Lower leg skin (tissue), 4 donors: ENCODE measurements around the gene SPAG17. TPM values are rescaled to one million over a fixed set of nuclear protein-coding genes. Genes with fewer than 3 reads are reported as not detected.

Experiments
- DNase-seq, 2 donors: peaks; one replicate each; pipeline ENCODE4 v3.0.0-alpha.2; 2019; ENCODE audit warnings: low spot score in 2 of 2
- H3K4me3 ChIP-seq: fragments of 200-600 bp; sonication (generic); 2 replicates; pipeline ENCODE4 v1.5.1; 2017; ENCODE audit warnings: mild to moderate bottlenecking, low read depth; ENCODE audit not compliant: poor library complexity, severe bottlenecking
- CTCF ChIP-seq, 3 donors: fragments of 450-650 bp; IDR thresholded peaks; one replicate each; pipeline ENCODE4 v1.5.1; 2016; ENCODE audit warnings: antibody characterized with exemption in 3 of 3, mild to moderate bottlenecking in 3 of 3, moderate library complexity in 2 of 3
- POLR2A ChIP-seq, 2 donors: fragments of 450-650 bp; IDR thresholded peaks; one replicate each; pipeline ENCODE4 v1.6.1; 2016 to 2017; ENCODE audit warnings: antibody characterized with exemption in 2 of 2, mild to moderate bottlenecking in 1 of 2, moderate library complexity in 1 of 2
- WGBS, 2 donors: methylation state at CpG; one replicate each; pipeline ENCODE4 v1.1.5; 2018; 5-methylcytosine and 5-hydroxymethylcytosine counted together
- intact Hi-C: fragments of 100-400 bp; cut with DNase I; formaldehyde crosslinking; loops from one replicate; pipeline ENCODE4 v1.15.0; 2023; ENCODE audit warnings: low total_unique reads
- total RNA-seq, 4 donors: library from RNA; depleted of rRNA; stranded (reverse); fragments of >200 nt; gene quantifications; one replicate each; pipeline ENCODE4 v1.1.0, GENCODE V29; 2016

Gene SPAG17
- total RNA-seq, 4 donors from 2014 or later = 3.3 to 7.9 TPM; not detected in 2

- DNase-seq = no peak
- TF ChIP-seq CTCF (IDR thresholded peaks at IDR 0.05) = no peak
- TF ChIP-seq POLR2A (IDR thresholded peaks at IDR 0.05) = no peak
- WGBS, 2 donors = 44 to 75% methylated on average over 2 of the region's 2 CpGs
- intact Hi-C loops = no loop called here
- H3K4me3 ChIP-seq = no peak overlapping the region
Measured at GRCh38 chr1:118189564-118189963, 4.5 kb upstream of the SPAG17 start.

- intact Hi-C loops = no loop called here
- no peak overlapping the region for H3K4me3 ChIP-seq
- no peak for TF ChIP-seq POLR2A (IDR thresholded peaks at IDR 0.05)
- no peak for TF ChIP-seq CTCF (IDR thresholded peaks at IDR 0.05)
- 66 to 67% methylated on average over 1 of the region's 1 CpG for WGBS, 2 donors
- no peak for DNase-seq
Measured at GRCh38 chr1:118188411-118188810, 3.4 kb upstream of the SPAG17 start.

GRCh38 chr1:118186026-118186425, 998 bp upstream of the SPAG17 start:
- DNase-seq = no peak
- TF ChIP-seq POLR2A (IDR thresholded peaks at IDR 0.05) (no peak), CTCF (IDR thresholded peaks at IDR 0.05) (no peak)
- no peak overlapping the region for H3K4me3 ChIP-seq
- 94 to 98% methylated on average over 4 of the region's 4 CpGs for WGBS, 2 donors
- intact Hi-C loops = no loop called here

- no peak for DNase-seq
- no peak overlapping the region for H3K4me3 ChIP-seq
- intact Hi-C loops = no loop called here
- 41 to 46% methylated on average over 11 of the region's 11 CpGs for WGBS, 2 donors
- no peak for TF ChIP-seq CTCF (IDR thresholded peaks at IDR 0.05)
- TF ChIP-seq POLR2A (IDR thresholded peaks at IDR 0.05) = no peak
Measured at GRCh38 chr1:118184739-118185083, 317 bp downstream of the SPAG17 start.

GRCh38 chr1:118183586-118183985, 1.4 kb downstream of the SPAG17 start:
- TF ChIP-seq POLR2A (IDR thresholded peaks at IDR 0.05) (no peak), CTCF (IDR thresholded peaks at IDR 0.05) (no peak)
- intact Hi-C loops = no loop called here
- WGBS, 2 donors = 83 to 84% methylated on average over 2 of the region's 2 CpGs

GRCh38 chr1:118177998-118178397, 7.0 kb downstream of the SPAG17 start:
- no peak overlapping the region for H3K4me3 ChIP-seq
- intact Hi-C loops = no loop called here
- WGBS, 2 donors = 96% methylated on average over 3 of the region's 3 CpGs
- DNase-seq = no peak
- TF ChIP-seq POLR2A (IDR thresholded peaks at IDR 0.05) = no peak
- no peak for TF ChIP-seq CTCF (IDR thresholded peaks at IDR 0.05)

More at GRCh38 chr1:118183586-118183985, 1.4 kb downstream of the SPAG17 start:
- H3K4me3 ChIP-seq = no peak overlapping the region
- no peak for DNase-seq
